Measurements from ENCODE around the gene ANGPTL5.

GRCh38 chr11:101912823-101913284 is 3.5 kb downstream of the ANGPTL5 start:
- no peak for TF ChIP-seq USF2 (IDR thresholded peaks at IDR 0.05; ENCODE audit: borderline replicate concordance, low read depth, low read length)
- no peak for TF ChIP-seq RAD21 (IDR thresholded peaks at IDR 0.05; ENCODE audit: low read length)
- TF ChIP-seq EP300 (IDR thresholded peaks at IDR 0.05; ENCODE audit: borderline replicate concordance in 1 of 2, low read depth in 1 of 2, low read length in 1 of 2), result no peak
- TF ChIP-seq TCF12 (IDR thresholded peaks at IDR 0.05), result no peak
- TF ChIP-seq MXI1 (IDR thresholded peaks at IDR 0.05; ENCODE audit: low read depth, low read length), result no peak
- TF ChIP-seq CTCF (IDR thresholded peaks at IDR 0.05), result no peak
- TF ChIP-seq MAX (IDR thresholded peaks at IDR 0.05; ENCODE audit: low read depth), result no peak
- no peak for TF ChIP-seq PBX3 (IDR thresholded peaks at IDR 0.05)

Measured in SK-N-SH (cell line).